ENCODE results near the gene MT1G.

Gene MT1G

DNA sequence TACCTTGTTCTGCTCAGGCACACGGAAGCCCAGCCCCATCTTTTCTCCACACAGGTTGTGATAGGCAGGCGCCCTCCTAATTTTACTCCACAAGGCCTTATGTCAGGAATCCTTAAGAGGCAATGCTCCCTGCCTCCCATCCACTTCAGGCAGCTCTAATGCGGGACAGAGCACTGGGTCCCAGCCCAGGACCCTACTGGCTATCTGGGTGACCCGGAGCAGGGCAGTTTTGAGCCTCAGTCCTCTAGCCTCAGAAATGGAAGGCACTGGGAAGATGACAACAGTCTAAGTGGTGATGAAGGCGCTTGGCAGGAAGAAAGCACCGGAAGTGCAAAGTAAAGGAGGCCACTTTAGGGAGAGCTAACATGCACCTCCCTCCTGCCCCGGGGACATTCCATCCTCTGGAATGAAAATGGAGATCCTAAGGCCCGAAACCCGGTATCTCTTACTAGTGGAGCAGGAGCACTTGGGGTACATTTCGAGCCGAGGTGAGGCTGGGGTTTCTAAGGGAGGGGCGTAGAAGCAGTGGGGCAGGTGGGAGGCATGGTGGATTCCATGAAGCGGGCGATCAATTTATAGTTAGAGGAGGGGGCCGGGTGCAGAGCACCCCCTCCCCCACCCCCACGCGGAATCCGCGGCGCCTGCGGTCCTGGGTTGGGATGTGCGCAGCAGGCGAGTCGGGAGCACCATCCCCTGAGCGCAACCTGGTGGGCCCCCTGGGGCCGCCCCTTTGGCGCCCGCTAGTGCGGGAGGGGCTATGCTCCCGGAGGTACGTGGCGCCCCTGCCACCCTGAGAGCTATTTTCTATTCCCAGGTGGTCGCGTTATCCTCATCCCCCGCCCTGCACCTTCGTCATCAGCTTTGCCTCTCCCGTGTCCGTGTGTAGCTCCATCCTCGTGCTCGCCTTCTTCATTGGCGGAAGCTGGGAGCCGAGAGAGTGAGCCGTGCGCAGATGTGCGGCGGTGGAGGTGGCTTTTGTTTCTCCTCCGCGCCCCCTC, 5.2 kb downstream of the MT1G start:
- peak; percentile 63 for DNase-seq

- no peak for DNase-seq
These were observed 9.5 kb downstream of the MT1G start for GRCh38 chr16:56658327-56658875.

DNA sequence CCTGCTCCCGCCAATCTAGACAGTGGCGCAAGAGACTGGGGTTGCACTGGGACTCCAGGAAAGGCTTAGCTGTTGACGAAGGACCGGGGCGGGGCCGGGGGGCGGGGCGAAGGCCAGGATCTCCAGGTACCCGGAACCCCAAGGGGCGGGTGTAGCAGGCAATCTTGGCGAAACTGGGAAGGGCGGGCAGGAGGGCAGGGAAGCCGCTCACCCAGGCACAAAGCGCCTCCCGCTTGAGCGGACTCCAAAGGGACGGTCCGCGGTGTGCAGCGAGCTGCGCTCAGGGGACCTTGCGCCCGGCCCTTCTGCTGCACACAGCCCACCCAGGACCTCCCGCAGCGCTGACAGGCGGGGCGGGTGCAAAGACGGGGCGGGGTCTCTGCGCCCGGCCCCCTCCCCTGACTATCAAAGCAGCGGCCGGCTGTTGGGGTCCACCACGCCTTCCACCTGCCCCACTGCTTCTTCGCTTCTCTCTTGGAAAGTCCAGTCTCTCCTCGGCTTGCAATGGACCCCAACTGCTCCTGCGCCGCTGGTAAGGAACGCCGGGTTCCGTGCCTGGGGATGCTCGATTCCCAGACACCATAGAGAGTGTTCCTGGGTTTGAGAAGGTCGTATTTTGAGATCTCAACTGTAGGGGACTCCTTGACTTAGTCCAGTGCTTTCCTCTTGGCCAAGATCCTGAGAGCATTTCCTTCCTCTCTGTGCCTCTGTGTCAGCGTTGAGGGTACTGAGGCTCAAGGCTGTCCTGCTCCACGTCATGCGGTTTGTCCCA, 10.1 kb downstream of the MT1G start, which contains the start of gene MT1F:
TSS of gene MT1F (plus strand) at position 405 of the 772 bp plus-strand sequence. CDS start at position 505, 100 bp downstream.
- DNase-seq, result peak; percentile 85

GRCh38 chr16:56653218-56653617, 14.6 kb downstream of the MT1G start:
- no peak for DNase-seq

- DNase-seq, result no peak
These were observed 15.3 kb downstream of the MT1G start for GRCh38 chr16:56652600-56652999.

- no peak for DNase-seq
These were observed 16.3 kb downstream of the MT1G start, which contains the start of gene MT1B for GRCh38 chr16:56651586-56651985. MT1B (plus strand) TSS chr16:56651886; CDS start chr16:56651954, 68 bp downstream.

GRCh38 chr16:56649820-56650219, 18.0 kb downstream of the MT1G start:
- DNase-seq, result no peak

- no peak for DNase-seq
These were observed 18.6 kb downstream of the MT1G start for GRCh38 chr16:56649271-56649670.

GRCh38 chr16:56647641-56648431, 20.0 kb downstream of the MT1G start:
- no peak for DNase-seq

GRCh38 chr16:56645838-56646237, 22.0 kb downstream of the MT1G start:
- DNase-seq, result no peak

DNA sequence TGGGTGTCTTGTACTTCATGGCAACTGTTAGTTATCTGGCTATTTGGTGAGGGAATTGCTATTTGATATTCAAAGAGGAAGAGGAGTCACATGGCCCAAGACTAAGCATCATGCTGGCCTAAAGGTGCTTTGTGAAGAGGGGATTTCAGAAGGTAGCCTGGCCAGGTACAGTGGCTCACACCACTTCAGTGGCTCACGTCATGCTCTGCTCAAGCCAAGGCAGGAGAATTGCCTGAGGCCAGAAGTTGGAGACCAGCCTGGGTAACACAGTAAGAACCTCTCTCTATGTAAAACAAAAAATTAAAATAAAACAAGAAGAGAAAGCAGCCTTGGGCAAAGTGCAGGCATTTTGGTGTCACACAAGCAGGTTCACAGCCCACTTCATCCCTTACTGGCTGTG, 22.6 kb downstream of the MT1G start:
- DNase-seq, result no peak

- DNase-seq, result no peak
These were observed 24.0 kb downstream of the MT1G start for GRCh38 chr16:56643833-56644232.

- no peak for DNase-seq
These were observed 24.6 kb downstream of the MT1G start for GRCh38 chr16:56643080-56643778.

DNA sequence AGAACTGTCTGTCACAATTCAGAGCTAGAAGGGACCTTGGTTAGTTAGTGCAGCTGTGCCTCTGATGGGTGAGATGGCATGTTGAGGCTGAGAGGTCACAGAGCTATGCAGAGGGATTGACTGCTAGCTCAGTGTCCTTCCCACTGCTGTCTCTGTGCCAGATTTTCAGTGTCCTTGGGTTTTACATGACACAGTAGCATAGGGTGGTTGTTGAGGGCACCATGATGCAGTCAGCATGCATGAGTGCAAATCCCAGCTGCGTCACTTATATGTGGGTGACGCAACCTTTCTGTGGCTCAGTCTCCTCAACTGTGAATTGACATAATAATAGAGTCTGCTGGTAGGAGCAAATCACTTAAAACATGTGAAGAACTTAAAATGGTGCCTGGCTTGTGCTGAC, 26.7 kb downstream of the MT1G start:
- no peak for DNase-seq

GRCh38 chr16:56640076-56640475, 27.8 kb downstream of the MT1G start:
- no peak for DNase-seq

- no peak for DNase-seq
These were observed 28.8 kb downstream of the MT1G start for GRCh38 chr16:56639045-56639444.

DNA sequence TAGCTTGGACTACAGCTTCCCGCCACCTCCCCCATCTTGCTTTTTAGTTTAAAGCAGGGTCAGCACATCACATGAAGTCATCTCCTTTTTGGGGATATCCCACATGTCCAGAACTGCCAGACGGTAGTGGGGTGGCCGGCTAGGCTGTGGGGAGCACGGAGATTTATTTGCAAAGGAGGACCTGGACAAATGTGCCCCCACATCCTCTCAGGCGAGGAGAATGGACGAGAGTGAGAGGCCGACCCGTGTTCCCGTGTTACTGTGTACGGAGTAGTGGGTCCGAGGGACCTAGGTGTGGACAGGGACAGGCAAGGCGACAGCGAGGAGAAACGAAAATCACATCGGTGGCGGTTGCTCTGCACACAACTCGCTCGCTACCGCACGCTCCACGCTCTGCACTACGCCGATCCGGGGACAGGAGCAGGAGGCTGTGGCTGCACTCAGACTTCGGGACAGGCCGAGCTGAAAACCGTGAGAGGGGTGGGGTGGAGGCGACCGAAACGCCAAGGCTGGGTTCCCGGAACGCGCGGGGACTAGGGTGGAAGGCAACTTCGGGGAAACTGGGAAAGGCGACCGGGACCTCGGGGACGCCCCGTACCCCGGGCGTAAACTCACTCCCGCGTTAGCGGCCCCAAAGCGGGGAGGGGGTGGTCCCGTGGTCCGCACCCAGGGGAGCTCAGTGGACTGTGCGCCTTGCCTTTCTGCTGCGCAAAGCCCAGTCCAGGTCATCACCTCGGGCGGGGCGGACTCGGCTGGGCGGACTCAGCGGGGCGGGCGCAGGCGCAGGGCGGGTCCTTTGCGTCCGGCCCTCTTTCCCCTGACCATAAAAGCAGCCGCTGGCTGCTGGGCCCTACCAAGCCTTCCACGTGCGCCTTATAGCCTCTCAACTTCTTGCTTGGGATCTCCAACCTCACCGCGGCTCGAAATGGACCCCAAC, 29.8 kb downstream of the MT1G start, which contains the start of gene MT1A:
TSS of gene MT1A (plus strand) at position 853 of the 937 bp plus-strand sequence. CDS start at position 926, 73 bp downstream.
- DNase-seq, result peak; percentile 64

DNA sequence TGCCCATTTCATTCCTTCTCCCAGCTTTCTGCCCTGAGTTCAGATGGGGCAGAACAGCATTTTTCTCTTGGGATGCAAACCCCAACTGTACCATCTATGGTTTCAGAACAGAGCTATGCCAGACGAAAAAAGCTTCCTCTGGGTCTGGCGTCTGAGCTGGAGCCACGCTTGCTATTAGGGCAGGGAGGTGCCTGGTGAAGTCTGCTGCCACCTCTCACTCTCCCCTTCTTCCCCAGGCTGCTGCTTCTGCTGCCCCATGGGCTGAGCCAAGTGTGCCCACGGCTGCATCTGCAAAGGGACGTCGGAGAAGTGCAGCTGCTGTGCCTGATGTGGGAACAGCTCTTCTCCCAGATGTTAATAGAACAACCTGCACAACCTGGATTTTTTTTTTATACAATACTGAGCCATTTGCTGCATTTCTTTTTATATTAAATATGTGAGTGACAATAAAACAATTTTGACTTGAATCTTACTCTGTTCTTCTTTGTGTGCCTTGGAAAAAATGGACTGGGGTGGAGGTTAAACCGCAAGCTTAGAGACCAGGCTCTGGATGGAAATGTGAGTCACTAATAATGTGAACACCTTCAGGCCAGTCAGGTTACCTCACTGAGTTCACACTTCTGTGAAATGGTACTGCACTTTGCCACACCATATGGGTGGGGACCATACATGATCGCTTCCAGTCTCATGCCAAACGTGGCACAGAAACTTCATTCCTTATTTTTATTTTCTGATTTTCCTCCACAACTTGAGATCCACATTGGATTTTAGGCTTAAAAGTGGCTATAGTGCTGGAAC, 31.1 kb downstream of the MT1G start:
- DNase-seq, result no peak

DNA sequence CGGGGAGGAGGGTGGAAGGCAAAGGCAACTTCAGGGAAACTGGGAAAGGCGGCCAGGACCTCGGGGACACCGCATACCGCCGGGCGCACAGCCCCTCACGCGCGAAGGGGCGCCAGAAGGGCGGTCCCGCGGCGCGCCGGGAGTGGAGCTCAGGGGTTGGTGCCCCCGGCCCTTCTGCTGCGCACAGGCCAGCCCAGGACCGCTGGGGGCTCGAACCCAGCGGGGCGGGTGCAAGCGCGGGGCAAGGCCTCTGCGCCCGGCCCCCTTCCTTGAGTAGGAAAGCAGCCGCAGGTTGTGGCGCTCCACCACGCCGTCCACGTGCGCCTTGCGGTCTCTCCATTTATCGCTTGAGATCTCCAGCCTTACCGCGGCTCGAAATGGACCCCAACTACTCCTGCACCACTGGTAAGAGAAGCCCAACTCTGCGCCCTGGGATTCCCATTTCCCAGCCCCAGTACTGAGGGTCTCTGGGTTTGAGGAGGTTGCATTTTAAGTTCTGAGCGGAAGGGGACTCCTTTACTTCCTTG, 32.4 kb downstream of the MT1G start:
- peak; percentile 51 for DNase-seq

Measured in retina (tissue), 1 donor.